Measurements from ENCODE around the gene SLC25A4. TPM values are rescaled to one million over a fixed set of nuclear protein-coding genes. Genes with fewer than 3 reads are reported as not detected.
"Not testable (repeated sequence)": the region's sequence is repeated elsewhere in the genome, so short reads cannot be mapped to it uniquely, and the experiment has no call there.

SLC25A4 gene
- total RNA-seq, 1 experiment from 2014 or later: 18.6 TPM

DNA sequence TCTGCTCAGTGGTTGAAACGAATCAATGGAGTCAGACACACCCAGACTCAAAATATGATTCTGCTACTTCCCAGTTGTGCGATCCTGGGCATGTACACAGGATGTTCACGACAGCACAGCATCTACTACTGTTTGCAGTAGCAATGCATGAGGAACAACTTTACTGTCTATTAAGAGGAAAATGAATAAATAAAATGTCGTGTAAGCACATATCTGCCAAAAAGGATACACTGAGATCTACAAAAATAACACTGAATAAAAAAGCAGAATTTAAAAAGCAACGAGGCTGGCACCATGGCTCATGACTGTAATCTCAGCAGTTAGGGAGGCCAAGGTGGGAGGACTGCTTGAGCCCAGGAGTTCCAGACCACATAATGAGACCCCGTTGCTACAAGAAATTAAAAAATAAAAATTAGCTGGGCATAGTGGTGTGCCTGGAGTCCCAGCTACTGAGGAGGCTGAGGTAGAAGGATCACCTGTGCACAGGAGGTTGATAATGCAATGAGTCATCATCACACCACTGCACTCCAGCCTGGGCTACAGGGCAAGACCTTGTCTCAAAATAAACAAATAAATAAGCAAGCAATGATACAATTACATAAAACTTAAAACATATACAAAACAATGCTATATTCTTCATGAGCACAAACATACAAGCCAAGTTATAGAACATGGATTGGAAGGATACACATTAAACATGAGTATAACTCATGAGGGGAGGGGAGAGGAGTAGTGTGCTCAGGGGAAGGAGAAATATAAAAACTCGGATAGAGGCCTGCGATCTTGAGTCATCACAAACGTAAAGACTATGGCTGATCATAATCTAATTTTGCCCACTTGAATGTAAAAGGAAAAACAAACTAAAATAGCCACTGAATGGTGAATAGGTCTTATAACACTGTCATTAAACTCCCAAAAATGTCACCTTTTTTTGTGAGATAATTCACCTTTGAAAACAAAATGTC lies 52.1 kb downstream of the SLC25A4 start:
- in situ Hi-C loops (cut with HindIII; ENCODE audit: low pct_unique_long_range_greater_than_20kb, low sequenced_read_pairs) (no loop called here), intact Hi-C loops (cut with micrococcal nuclease; ENCODE audit: unreplicated experiment) (no loop called here)
- ChIA-PET POLR2A (no interaction called here), CTCF (no interaction called here)
- no TSS peak for BruUV-seq (replicated peaks)
- H3K4me3 ChIP-seq (ENCODE audit: low read depth in 2 of 2, low read length in 2 of 2): no peak overlapping the region
- TF ChIP-seq, protein P1, sequence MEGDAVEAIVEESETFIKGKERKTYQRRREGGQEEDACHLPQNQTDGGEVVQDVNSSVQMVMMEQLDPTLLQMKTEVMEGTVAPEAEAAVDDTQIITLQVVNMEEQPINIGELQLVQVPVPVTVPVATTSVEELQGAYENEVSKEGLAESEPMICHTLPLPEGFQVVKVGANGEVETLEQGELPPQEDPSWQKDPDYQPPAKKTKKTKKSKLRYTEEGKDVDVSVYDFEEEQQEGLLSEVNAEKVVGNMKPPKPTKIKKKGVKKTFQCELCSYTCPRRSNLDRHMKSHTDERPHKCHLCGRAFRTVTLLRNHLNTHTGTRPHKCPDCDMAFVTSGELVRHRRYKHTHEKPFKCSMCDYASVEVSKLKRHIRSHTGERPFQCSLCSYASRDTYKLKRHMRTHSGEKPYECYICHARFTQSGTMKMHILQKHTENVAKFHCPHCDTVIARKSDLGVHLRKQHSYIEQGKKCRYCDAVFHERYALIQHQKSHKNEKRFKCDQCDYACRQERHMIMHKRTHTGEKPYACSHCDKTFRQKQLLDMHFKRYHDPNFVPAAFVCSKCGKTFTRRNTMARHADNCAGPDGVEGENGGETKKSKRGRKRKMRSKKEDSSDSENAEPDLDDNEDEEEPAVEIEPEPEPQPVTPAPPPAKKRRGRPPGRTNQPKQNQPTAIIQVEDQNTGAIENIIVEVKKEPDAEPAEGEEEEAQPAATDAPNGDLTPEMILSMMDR (IDR thresholded peaks at IDR 0.05): no peak
- TF ChIP-seq TCF7L2 (IDR thresholded peaks at IDR 0.05; ENCODE audit: low read depth, low read length) (no peak), POLR2AphosphoS5 (IDR thresholded peaks at IDR 0.05; ENCODE audit: low read depth, low read length) (no peak), SIN3A (IDR thresholded peaks at IDR 0.05; ENCODE audit: borderline replicate concordance, insufficient read depth, low read depth, low read length) (no peak)
- TF ChIP-seq, protein P2, sequence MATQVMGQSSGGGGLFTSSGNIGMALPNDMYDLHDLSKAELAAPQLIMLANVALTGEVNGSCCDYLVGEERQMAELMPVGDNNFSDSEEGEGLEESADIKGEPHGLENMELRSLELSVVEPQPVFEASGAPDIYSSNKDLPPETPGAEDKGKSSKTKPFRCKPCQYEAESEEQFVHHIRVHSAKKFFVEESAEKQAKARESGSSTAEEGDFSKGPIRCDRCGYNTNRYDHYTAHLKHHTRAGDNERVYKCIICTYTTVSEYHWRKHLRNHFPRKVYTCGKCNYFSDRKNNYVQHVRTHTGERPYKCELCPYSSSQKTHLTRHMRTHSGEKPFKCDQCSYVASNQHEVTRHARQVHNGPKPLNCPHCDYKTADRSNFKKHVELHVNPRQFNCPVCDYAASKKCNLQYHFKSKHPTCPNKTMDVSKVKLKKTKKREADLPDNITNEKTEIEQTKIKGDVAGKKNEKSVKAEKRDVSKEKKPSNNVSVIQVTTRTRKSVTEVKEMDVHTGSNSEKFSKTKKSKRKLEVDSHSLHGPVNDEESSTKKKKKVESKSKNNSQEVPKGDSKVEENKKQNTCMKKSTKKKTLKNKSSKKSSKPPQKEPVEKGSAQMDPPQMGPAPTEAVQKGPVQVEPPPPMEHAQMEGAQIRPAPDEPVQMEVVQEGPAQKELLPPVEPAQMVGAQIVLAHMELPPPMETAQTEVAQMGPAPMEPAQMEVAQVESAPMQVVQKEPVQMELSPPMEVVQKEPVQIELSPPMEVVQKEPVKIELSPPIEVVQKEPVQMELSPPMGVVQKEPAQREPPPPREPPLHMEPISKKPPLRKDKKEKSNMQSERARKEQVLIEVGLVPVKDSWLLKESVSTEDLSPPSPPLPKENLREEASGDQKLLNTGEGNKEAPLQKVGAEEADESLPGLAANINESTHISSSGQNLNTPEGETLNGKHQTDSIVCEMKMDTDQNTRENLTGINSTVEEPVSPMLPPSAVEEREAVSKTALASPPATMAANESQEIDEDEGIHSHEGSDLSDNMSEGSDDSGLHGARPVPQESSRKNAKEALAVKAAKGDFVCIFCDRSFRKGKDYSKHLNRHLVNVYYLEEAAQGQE (IDR thresholded peaks at IDR 0.05; ENCODE audit: insufficient read depth in 1 of 2, low read depth in 2 of 2, low read length in 1 of 2): no peak
- no peaks in the 10 kb centered on the region for H3K27me3 ChIP-seq (ENCODE audit: control insufficient read depth, insufficient read depth, low read length)
- DNase-seq (ENCODE audit: low read depth, low spot score) (no peak), ATAC-seq (peak; percentile 71; the same call in 1 of the 2 replicates)
- H3K9me3 ChIP-seq (ENCODE audit: control insufficient read depth, insufficient read depth, low read depth, low read length): no peaks in the 10 kb centered on the region
- peaks cover 6% of the 10 kb centered on the region; the same call in 1 of the 2 replicates for H3K36me3 ChIP-seq (ENCODE audit: control insufficient read depth, insufficient read depth, low read length)
- peaks cover 5% of the 10 kb centered on the region; the same call in 1 of the 2 replicates for H3K4me1 ChIP-seq (ENCODE audit: control insufficient read depth, insufficient read depth, low read length)
- H3K27ac ChIP-seq (ENCODE audit: low read length): peak overlapping the region; percentile 12; the same call in 1 of the 2 replicates

DNA sequence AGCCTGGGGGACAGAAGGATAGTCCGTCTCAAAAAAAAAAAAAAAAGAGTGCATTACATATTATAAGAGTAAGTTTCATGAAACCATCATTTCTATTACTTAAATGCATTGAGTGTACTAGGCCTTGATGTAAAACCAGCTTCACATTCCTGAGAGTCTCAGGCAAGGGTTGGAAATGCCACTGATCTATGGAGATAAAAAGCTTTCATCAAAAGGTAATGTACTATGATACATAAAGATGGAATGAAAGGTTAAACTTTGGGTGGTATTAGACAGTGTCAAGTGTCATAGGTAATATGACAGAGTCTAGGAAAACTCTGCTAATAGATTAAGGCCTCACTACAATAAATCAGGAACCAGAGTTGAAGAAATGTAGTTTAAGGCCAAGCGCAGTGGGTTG lies 53.4 kb downstream of the SLC25A4 start:
- in situ Hi-C loops (cut with HindIII; ENCODE audit: low pct_unique_long_range_greater_than_20kb, low sequenced_read_pairs) (no loop called here), intact Hi-C loops (cut with micrococcal nuclease; ENCODE audit: unreplicated experiment) (no loop called here)
- Histone ChIP-seq H3K36me3 (ENCODE audit: control insufficient read depth, insufficient read depth, low read length) (no peaks in the 10 kb centered on the region; the same call in 1 of the 2 replicates), H3K9me3 (ENCODE audit: control insufficient read depth, insufficient read depth, low read depth, low read length) (no peaks in the 10 kb centered on the region), H3K4me3 (ENCODE audit: low read depth in 2 of 2, low read length in 2 of 2) (no peak overlapping the region), H3K4me1 (ENCODE audit: control insufficient read depth, insufficient read depth, low read length) (peaks cover 7% of the 10 kb centered on the region; the same call in 1 of the 2 replicates), H3K27me3 (ENCODE audit: control insufficient read depth, insufficient read depth, low read length) (no peaks in the 10 kb centered on the region), H3K27ac (ENCODE audit: low read length) (no peak overlapping the region)
- BruUV-seq (replicated peaks): no TSS peak
- ATAC-seq: no peak
- TF ChIP-seq TCF7L2 (IDR thresholded peaks at IDR 0.05; ENCODE audit: low read depth, low read length): no peak
- TF ChIP-seq SIN3A (IDR thresholded peaks at IDR 0.05; ENCODE audit: borderline replicate concordance, insufficient read depth, low read depth, low read length): no peak
- TF ChIP-seq, protein P2 (IDR thresholded peaks at IDR 0.05; ENCODE audit: insufficient read depth in 1 of 2, low read depth in 2 of 2, low read length in 1 of 2): no peak
- TF ChIP-seq, protein P1 (IDR thresholded peaks at IDR 0.05): no peak
- TF ChIP-seq POLR2AphosphoS5 (IDR thresholded peaks at IDR 0.05; ENCODE audit: low read depth, low read length): no peak
- DNase-seq (ENCODE audit: low read depth, low spot score): no peak
- CTCF ChIA-PET: interaction anchor here (0.6 kb wide), 1 partner anchor 315 kb away, joined by 4 read pairs; no protein-coding TSS in a partner anchor
- POLR2A ChIA-PET: no interaction called here

DNA sequence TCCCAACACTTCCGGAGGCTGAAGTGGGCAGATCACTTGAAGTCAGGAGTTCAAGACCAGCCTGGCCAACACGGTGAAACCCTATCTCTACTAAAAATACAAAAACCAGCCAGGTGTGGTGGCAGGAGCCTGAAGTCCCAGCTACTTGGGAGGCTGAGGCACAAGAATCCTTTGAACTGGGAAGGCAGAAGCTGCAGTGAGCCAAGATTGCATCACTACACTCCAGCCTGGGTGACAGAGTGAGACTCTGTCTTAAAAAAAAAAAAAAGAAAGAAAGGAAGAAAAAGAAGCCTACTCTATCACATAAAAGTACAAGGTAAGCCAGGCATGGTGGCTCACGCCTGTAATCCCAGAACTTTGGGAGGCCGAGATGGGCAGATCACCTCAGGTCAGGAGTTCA lies 55.1 kb downstream of the SLC25A4 start:
- H3K27ac ChIP-seq (ENCODE audit: low read length); ATAC-seq; H3K36me3 ChIP-seq (ENCODE audit: control insufficient read depth, insufficient read depth, low read length); H3K27me3 ChIP-seq (ENCODE audit: control insufficient read depth, insufficient read depth, low read length); DNase-seq (ENCODE audit: low read depth, low spot score); intact Hi-C loops (cut with micrococcal nuclease; ENCODE audit: unreplicated experiment); POLR2A ChIA-PET; in situ Hi-C loops (cut with HindIII; ENCODE audit: low pct_unique_long_range_greater_than_20kb, low sequenced_read_pairs); H3K9me3 ChIP-seq (ENCODE audit: control insufficient read depth, insufficient read depth, low read depth, low read length); CTCF ChIA-PET; BruUV-seq (replicated peaks); H3K4me3 ChIP-seq (ENCODE audit: low read depth in 2 of 2, low read length in 2 of 2): not testable (repeated sequence)
- peaks cover 14% of the 10 kb centered on the region for H3K4me1 ChIP-seq (ENCODE audit: control insufficient read depth, insufficient read depth, low read length)
